IPS-20b (cell line): ENCODE data around the gene MMP10.
"Not testable (repeated sequence)": the region's sequence is repeated elsewhere in the genome, so short reads cannot be mapped to it uniquely, and the experiment has no call there.

Experiments
- H3K27ac ChIP-seq: one replicate; pipeline ENCODE4 v1.5.1; 2013; ENCODE audit warnings: low read length
- H3K27me3 ChIP-seq: 2 replicates; pipeline ENCODE4 v1.6.1; 2013; ENCODE audit warnings: mild to moderate bottlenecking, low read length, inconsistent platforms; ENCODE audit not compliant: insufficient read depth
- H3K36me3 ChIP-seq: 2 replicates; pipeline ENCODE4 v1.6.1; 2013; ENCODE audit warnings: low read depth, mild to moderate bottlenecking, inconsistent platforms, low read length, moderate library complexity; ENCODE audit not compliant: insufficient read depth
- H3K4me1 ChIP-seq: 2 replicates; pipeline ENCODE4 v1.6.1; 2013; ENCODE audit warnings: mild to moderate bottlenecking, control low read depth, inconsistent platforms, low read length, moderate library complexity; ENCODE audit not compliant: insufficient read depth
- H3K4me3 ChIP-seq: 2 replicates; pipeline ENCODE4 v1.5.1; 2013; ENCODE audit warnings: mild to moderate bottlenecking, low read length, inconsistent platforms
- H3K9ac ChIP-seq: 2 replicates; pipeline ENCODE4 v1.6.1; 2013; ENCODE audit warnings: low read depth, mild to moderate bottlenecking, inconsistent platforms, low read length, moderate library complexity
- H3K9me3 ChIP-seq: 2 replicates; pipeline ENCODE4 v1.6.1; 2013; ENCODE audit warnings: mild to moderate bottlenecking, low read depth, low read length, inconsistent platforms; ENCODE audit not compliant: insufficient read depth

MMP10 gene

GRCh38 chr11:102749101-102749722 lies 31.2 kb downstream of the MMP10 start:
- Histone ChIP-seq H3K27ac (no peak overlapping the region), H3K27me3 (no peaks in the 10 kb centered on the region), H3K4me1 (peaks cover 14% of the 10 kb centered on the region; the same call in 1 of the 2 replicates), H3K9me3 (no peaks in the 10 kb centered on the region), H3K4me3 (no peak overlapping the region), H3K9ac (no peak overlapping the region), H3K36me3 (no peaks in the 10 kb centered on the region)

- H3K9me3 ChIP-seq, H3K9ac ChIP-seq, H3K27me3 ChIP-seq, H3K4me3 ChIP-seq, H3K4me1 ChIP-seq, H3K36me3 ChIP-seq, H3K27ac ChIP-seq: not testable (repeated sequence)
These were observed 33.5 kb downstream of the MMP10 start for GRCh38 chr11:102746746-102747578.

- H3K27me3 ChIP-seq = no peaks in the 10 kb centered on the region
- H3K9ac ChIP-seq = no peak overlapping the region
- H3K4me3 ChIP-seq = no peak overlapping the region
- no peaks in the 10 kb centered on the region for H3K4me1 ChIP-seq
- H3K9me3 ChIP-seq = no peaks in the 10 kb centered on the region
- no peaks in the 10 kb centered on the region for H3K36me3 ChIP-seq
- H3K27ac ChIP-seq = no peak overlapping the region
These were observed 45.8 kb downstream of the MMP10 start for GRCh38 chr11:102734650-102735049.

DNA sequence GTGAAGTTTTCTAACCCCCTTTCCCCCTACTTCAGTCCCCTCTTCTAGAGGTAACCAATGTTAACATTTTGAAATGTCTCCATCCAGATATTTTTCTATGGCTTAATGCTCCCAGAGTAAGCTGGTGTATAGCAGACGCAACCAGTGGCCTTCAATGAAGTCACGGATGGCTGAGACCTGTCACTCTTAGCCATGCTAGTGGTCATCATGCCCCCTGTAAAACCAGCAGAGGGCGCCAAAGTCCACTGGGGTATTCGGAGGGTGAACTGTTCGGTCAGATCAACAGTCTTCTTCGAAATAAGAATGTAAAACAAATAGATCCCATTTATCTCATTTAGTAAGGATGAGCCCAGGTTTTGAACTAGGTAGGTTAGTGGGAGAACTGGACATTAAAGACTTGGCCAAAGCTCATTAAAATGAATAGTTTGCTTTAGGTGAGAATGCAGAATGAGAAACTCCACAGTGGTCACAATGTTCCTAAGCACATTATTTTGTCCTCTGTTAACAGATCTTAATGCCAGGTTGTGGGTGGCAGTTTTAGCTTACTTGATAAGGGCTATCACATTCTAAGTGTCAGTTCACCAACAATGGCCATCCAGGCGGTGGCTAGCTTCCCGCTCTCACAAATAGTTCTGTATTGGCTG lies 47.1 kb downstream of the MMP10 start:
- Histone ChIP-seq H3K9me3 (no peaks in the 10 kb centered on the region), H3K9ac (no peak overlapping the region), H3K36me3 (no peaks in the 10 kb centered on the region), H3K4me1 (no peaks in the 10 kb centered on the region), H3K27ac (no peak overlapping the region), H3K27me3 (no peaks in the 10 kb centered on the region), H3K4me3 (no peak overlapping the region)

GRCh38 chr11:102730944-102731343 lies 49.5 kb downstream of the MMP10 start:
- not testable (repeated sequence) for H3K27me3 ChIP-seq, H3K27ac ChIP-seq, H3K4me1 ChIP-seq, H3K9me3 ChIP-seq, H3K36me3 ChIP-seq, H3K4me3 ChIP-seq, H3K9ac ChIP-seq

GRCh38 chr11:102729849-102730815 lies 50.3 kb downstream of the MMP10 start:
- H3K4me1 ChIP-seq = no peaks in the 10 kb centered on the region
- H3K27me3 ChIP-seq = no peaks in the 10 kb centered on the region
- H3K4me3 ChIP-seq = no peak overlapping the region
- no peak overlapping the region for H3K9ac ChIP-seq
- no peaks in the 10 kb centered on the region for H3K9me3 ChIP-seq
- H3K36me3 ChIP-seq = no peaks in the 10 kb centered on the region
- no peak overlapping the region for H3K27ac ChIP-seq

DNA sequence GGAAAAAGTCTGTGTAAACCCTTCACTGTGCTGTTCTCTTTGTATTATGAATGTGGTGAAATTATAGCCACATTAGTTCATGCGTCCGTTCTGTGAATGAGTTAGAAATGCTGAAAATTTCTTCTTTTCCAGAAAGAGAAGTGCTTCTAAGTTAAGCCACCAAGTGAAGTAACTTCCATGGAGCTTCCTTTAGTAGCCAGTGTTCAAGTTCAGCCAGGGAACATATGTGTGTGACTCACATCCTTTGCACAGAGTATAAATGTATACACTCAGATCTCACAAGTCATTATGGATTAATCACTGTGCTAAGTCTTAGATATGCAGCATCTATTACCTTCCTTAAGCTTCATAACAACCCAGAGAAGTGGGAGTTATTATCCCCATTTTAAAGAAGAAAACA lies 52.5 kb downstream of the MMP10 start:
- Histone ChIP-seq H3K9me3 (no peaks in the 10 kb centered on the region), H3K27ac (no peak overlapping the region), H3K27me3 (no peaks in the 10 kb centered on the region), H3K4me1 (no peaks in the 10 kb centered on the region), H3K4me3 (no peak overlapping the region), H3K36me3 (no peaks in the 10 kb centered on the region), H3K9ac (no peak overlapping the region)

GRCh38 chr11:102724904-102725500 lies 55.4 kb downstream of the MMP10 start, which contains the start of gene MMP8:
TSS of gene MMP8 (minus strand) at chr11:102724954. CDS start at chr11:102724855, 99 bp downstream.
- Histone ChIP-seq H3K27ac (no peak within 1 kb of the TSS), H3K9me3 (no peaks in the 10 kb centered on the region), H3K4me1 (no peaks in the 10 kb centered on the region), H3K27me3 (no peaks in the 10 kb centered on the region), H3K4me3 (no peak within 1 kb of the TSS), H3K9ac (no peak within 1 kb of the TSS), H3K36me3 (no peaks in the 10 kb centered on the region)

- H3K9me3 ChIP-seq = no peaks in the 10 kb centered on the region
- no peak overlapping the region for H3K9ac ChIP-seq
- H3K27ac ChIP-seq = no peak overlapping the region
- no peaks in the 10 kb centered on the region for H3K27me3 ChIP-seq
- no peaks in the 10 kb centered on the region for H3K36me3 ChIP-seq
- no peaks in the 10 kb centered on the region for H3K4me1 ChIP-seq
- no peak overlapping the region for H3K4me3 ChIP-seq
These were observed 57.6 kb downstream of the MMP10 start for GRCh38 chr11:102722821-102723220.
